LNCaP clone FGC (cell line): ENCODE results near the gene YEATS2.
A peak's percentile ranks its signal among the peaks of the same experiment; 100 is the strongest.

Source experiments
- DNase-seq: peaks from one replicate; pipeline ENCODE4 v3.0.0-alpha.2; 2011; ENCODE audit warnings: low read depth
- H3K4me3 ChIP-seq: 2 replicates; pipeline ENCODE4 v1.5.1; 2011; ENCODE audit warnings: mild to moderate bottlenecking, low read depth, low read length, control low read depth
- TF ChIP-seq, protein P1 (sequence below): IDR thresholded peaks from 2 replicates; pipeline ENCODE4 v1.5.1; 2012; ENCODE audit warnings: mild to moderate bottlenecking; ENCODE audit not compliant: control insufficient read depth, insufficient read depth; ENCODE audit errors: extremely low read depth

The YEATS2 gene

DNA sequence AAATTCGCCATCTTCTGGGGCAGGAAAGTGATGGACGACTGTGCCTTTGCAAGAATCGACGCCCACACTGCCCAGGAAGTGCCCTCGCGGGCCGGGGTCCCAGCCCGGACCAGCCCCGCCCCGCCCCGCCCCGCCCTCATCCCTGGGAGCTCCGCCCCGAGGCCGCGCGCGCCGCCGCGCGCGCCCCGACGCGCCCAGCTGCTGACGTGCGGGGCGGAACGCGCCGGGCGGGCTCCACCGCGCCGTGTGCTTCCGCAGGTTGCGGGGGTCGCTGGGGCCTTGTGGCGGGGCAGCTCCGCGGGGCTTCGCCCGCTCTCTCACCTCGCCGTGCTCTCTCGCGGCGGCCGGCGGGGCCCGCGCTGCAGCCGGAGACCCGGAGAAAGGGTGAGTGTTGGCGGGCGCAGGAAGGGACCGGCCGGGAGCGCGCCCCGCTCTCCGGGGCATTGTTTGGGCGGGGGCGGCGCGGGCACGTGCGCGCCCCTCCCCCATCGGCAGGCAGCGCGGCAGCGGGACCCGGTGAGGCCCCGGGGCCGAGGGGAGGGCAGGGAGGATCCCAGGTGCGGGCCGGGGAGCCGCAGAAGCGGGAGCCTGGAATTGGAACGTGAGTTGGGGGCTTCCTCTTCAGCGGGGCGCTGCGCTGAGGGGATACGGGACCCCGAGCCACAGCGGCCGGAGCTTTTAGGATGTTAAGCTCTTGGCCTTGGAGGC, at the start of gene YEATS2:
Gene YEATS2 (plus strand): TSS at position 188 of the 708 bp plus-strand sequence. CDS start 17,366 bp downstream, outside the sequence.
- DNase-seq, result no peak
- TF ChIP-seq, protein P1, sequence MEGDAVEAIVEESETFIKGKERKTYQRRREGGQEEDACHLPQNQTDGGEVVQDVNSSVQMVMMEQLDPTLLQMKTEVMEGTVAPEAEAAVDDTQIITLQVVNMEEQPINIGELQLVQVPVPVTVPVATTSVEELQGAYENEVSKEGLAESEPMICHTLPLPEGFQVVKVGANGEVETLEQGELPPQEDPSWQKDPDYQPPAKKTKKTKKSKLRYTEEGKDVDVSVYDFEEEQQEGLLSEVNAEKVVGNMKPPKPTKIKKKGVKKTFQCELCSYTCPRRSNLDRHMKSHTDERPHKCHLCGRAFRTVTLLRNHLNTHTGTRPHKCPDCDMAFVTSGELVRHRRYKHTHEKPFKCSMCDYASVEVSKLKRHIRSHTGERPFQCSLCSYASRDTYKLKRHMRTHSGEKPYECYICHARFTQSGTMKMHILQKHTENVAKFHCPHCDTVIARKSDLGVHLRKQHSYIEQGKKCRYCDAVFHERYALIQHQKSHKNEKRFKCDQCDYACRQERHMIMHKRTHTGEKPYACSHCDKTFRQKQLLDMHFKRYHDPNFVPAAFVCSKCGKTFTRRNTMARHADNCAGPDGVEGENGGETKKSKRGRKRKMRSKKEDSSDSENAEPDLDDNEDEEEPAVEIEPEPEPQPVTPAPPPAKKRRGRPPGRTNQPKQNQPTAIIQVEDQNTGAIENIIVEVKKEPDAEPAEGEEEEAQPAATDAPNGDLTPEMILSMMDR, result no peak
- H3K4me3 ChIP-seq, result peak within 1 kb of the TSS; percentile 97

DNA sequence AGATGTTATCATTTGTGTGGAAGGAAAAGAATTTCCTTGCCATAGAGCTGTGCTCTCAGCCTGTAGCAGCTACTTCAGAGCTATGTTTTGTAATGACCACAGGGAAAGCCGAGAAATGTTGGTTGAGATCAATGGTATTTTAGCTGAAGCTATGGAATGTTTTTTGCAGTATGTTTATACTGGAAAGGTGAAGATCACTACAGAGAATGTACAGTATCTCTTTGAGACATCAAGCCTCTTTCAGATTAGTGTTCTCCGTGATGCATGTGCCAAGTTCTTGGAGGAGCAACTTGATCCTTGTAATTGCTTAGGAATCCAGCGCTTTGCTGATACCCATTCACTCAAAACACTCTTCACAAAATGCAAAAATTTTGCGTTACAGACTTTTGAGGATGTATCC, 47.0 kb upstream of the YEATS2 start:
- DNase-seq, result no peak
- TF ChIP-seq, protein P1, result no peak

DNA sequence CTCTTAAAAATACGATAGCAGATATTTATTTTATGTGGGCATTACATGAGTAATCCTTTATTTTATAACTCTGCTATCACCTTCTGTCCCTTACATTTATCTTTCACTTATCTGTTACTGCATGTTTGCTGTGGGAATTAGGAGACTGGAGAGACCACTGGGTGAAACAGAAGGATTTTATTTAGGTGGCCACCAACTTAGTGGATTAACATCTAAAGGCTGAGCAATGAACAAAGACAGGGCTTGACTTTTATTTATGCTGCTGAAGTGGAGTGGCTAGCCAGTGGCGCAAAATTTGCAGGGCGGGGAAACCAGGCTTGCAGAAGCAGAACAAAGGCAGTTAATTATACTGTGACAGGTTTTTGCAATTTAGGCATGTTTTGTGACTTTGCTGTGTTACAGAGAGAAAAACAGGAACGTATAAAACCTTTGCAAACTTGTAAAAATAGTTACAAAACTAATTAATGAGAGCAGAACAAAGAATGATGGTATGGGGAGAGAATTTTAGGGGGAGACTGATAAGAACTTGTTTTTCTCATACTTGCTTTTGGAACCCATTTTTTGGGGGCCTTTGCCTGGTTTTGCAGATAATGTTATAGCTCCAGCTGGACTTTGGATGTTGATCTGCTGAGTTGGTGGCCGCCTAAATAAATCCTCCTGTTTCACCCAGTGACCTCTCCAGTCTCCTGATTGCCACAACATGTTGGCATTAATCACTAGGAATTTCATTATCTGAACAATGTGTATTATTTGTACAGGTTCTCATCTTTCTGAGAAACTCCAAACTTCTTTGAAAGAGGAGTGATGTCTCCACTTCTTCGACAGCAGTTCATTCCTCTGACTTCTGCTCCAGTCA, 44.2 kb upstream of the YEATS2 start:
- H3K4me3 ChIP-seq, result no peak overlapping the region
- no peak for DNase-seq
- TF ChIP-seq, protein P1, result no peak

More for the DNA sequence above, 47.0 kb upstream of the YEATS2 start:
- H3K4me3 ChIP-seq, result no peak overlapping the region

DNA sequence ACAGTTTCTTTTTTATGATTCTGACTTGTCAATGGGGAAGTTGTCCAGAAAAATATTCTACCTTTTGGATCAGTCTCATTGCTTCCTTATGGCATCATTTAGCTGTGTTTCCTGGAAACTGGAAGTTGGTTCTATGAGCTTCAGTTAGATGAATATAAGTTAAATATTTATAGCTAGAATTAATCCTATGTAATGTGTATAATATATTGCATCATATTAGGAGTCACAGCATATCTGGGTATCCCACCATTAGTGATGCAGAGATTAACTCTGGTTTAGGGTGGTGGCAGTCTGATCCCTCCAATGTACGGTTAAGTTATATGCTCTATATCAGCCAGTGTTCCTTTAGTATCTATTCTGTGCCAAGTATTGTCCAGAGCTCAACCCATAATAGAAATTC, 42.9 kb upstream of the YEATS2 start:
- no peak overlapping the region for H3K4me3 ChIP-seq
- DNase-seq, result no peak
- TF ChIP-seq, protein P1, result no peak

DNA sequence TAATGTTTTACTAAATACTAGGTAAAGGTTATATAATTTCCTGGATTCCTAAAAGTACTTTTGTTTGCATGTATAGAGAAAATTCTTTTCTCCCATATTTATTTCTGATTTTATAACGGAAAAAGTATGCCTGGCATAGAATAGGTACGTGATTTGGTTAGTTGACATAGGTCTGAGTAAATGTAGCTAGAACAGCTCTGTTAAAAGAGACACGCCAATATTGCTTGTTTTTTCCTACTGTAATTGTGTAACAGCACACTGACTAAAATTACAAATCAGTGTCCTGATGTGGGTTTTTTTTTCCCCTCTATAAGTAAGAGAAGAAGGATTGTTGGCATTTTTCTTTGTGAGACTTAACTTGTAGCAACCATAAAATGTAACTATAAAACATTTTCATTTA, 35.5 kb upstream of the YEATS2 start:
- H3K4me3 ChIP-seq, result no peak overlapping the region
- DNase-seq, result no peak

DNA sequence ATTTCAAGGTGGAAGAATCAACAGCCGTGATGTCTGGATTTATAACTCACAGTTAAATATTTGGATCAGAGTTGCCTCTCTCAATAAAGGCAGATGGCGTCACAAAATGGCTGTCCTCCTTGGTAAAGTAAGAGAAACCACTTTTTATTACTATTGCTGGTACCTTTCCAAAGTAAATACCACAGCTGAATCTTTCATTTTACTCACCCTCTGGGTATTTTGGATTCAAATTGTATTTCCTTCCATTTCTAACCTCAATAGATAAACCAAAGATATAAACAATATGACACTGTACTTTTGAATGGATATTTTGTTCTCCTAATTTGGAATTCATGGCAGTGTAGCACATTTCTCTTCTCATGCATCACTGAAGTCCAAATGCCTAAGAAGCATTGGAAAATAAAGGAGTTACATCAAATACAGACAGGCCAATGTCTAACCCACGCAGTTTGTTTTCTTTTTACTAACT, 32.6 kb upstream of the YEATS2 start:
- no peak for DNase-seq
- TF ChIP-seq, protein P1, result no peak
- H3K4me3 ChIP-seq, result no peak overlapping the region

More for the DNA sequence above, 35.5 kb upstream of the YEATS2 start:
- TF ChIP-seq, protein P1, result no peak
